GM12878 (cell line): ENCODE data around the gene PPIL6. TPM values are rescaled to one million over a fixed set of nuclear protein-coding genes. Genes with fewer than 3 reads are reported as not detected.

ENCODE experiments used
- ATAC-seq: fragments of 200-7000 bp; cut with Tn5 transposase; 3 replicates; pipeline ENCODE4 v1.9.1; 2020; ENCODE audit warnings: mild to moderate bottlenecking, moderate library complexity
- BruUV-seq: library from RNA; stranded (reverse); fragments of 400-500 nt; replicated peaks from 2 replicates; lab custom pipeline; 2021; lab: Mats Ljungman, UMichigan
- CTCF ChIA-PET: fragments of 300-600 bp; sonication (Branson Sonifier 250); formaldehyde crosslinking; extraction: SDS; loops from one replicate; lab custom pipeline; 2021; ENCODE audit warnings: inconsistent platforms; lab: Yijun Ruan, JAX
- POLR2A ChIA-PET: fragments of 350-600 bp; formaldehyde crosslinking; extraction: SDS; loops from one replicate; lab custom pipeline; 2021; ENCODE audit warnings: inconsistent platforms; lab: Charles Lee
- RAD21 ChIA-PET: fragments of 300-600 bp; sonication (Branson Sonifier 250); formaldehyde crosslinking; loops from one replicate; lab custom pipeline; 2023; ENCODE audit warnings: antibody characterized with exemption; ENCODE audit not compliant: unreplicated experiment; lab: Charles Lee
- SMC1A ChIA-PET: fragments of 300-600 bp; sonication (Branson Sonifier 250); formaldehyde crosslinking; loops from one replicate; lab custom pipeline; 2023; ENCODE audit not compliant: unreplicated experiment, uncharacterized antibody; lab: Charles Lee
- DNase-seq: peaks from one replicate; pipeline ENCODE4 v3.0.0-alpha.2; 2011; ENCODE audit warnings: low read depth, low spot score
- FAIRE-seq: peaks from 3 replicates; lab custom pipeline; 2011; peaks lifted over from hg19 to GRCh38; lab: Jason Lieb, UNC
- H2AFZ ChIP-seq: 2 replicates; pipeline ENCODE4 v1.6.0; 2011; ENCODE audit warnings: low read depth, low read length, control low read depth; ENCODE audit not compliant: control insufficient read depth
- H3K27ac ChIP-seq: 2 replicates; pipeline ENCODE4 v1.5.1; 2011; ENCODE audit warnings: control low read depth; ENCODE audit not compliant: control insufficient read depth, insufficient read depth
- H3K27me3 ChIP-seq, 2 experiments: replicated peaks in 1 of 2; 2 replicates each; pipeline versions ENCODE4 v1.6.0 to v1.6.1; 2011; ENCODE audit warnings: low read length in 1 of 2; ENCODE audit not compliant: control insufficient read depth in 2 of 2, insufficient read depth in 2 of 2
- H3K36me3 ChIP-seq, 2 experiments: 2 replicates each; pipeline ENCODE4 v1.5.1; 2011; ENCODE audit warnings: low read length in 1 of 2; ENCODE audit not compliant: control insufficient read depth in 2 of 2, insufficient read depth in 2 of 2
- H3K4me1 ChIP-seq: 2 replicates; pipeline ENCODE4 v1.6.1; 2011; ENCODE audit warnings: mild to moderate bottlenecking, low read length, moderate library complexity, mixed read lengths; ENCODE audit not compliant: control insufficient read depth, insufficient read depth
- H3K4me2 ChIP-seq: 2 replicates; pipeline ENCODE4 v1.6.0; 2011; ENCODE audit warnings: control low read depth; ENCODE audit not compliant: control insufficient read depth, insufficient read depth
- H3K4me3 ChIP-seq: fragments of 200-600 bp; sonication (generic); 2 replicates; pipeline ENCODE4 v1.5.1; 2016
- H3K79me2 ChIP-seq: 2 replicates; pipeline ENCODE4 v1.6.0; 2011; ENCODE audit warnings: low read length; ENCODE audit not compliant: control insufficient read depth, insufficient read depth
- H3K9ac ChIP-seq: 2 replicates; pipeline ENCODE4 v1.8.0; 2011; ENCODE audit warnings: low read length, control low read depth, mixed read lengths; ENCODE audit not compliant: control insufficient read depth, insufficient read depth
- H3K9me3 ChIP-seq: replicated peaks from 3 replicates; pipeline ENCODE4 v1.5.1; 2011; ENCODE audit warnings: mild to moderate bottlenecking, low read length; ENCODE audit not compliant: control insufficient read depth, insufficient read depth
- H4K20me1 ChIP-seq: 2 replicates; pipeline ENCODE4 v1.6.0; 2011; ENCODE audit not compliant: control insufficient read depth, insufficient read depth
- DPF2 ChIP-seq: fragments of 450-650 bp; IDR thresholded peaks from 2 replicates; pipeline ENCODE4 v1.6.1; 2017; ENCODE audit warnings: mild to moderate bottlenecking
- EP300 ChIP-seq, 2 experiments: fragments of 150-350 bp in 1 of 2; IDR thresholded peaks; 2 replicates each; pipeline ENCODE4 v1.6.1; 2011 to 2012; ENCODE audit warnings: low read depth in 2 of 2, low read length in 2 of 2, borderline replicate concordance in 1 of 2, improper control_type of control experiment in 1 of 2, inconsistent platforms in 1 of 2; ENCODE audit not compliant: control insufficient read depth in 1 of 2
- RAD51 ChIP-seq: fragments of 450-650 bp; IDR thresholded peaks from 2 replicates; pipeline ENCODE4 v1.6.1; 2016; ENCODE audit warnings: moderate library complexity, mild to moderate bottlenecking, inconsistent platforms
- SPI1 ChIP-seq: IDR thresholded peaks from 2 replicates; pipeline ENCODE4 v1.6.1; 2011; ENCODE audit warnings: low read depth, mild to moderate bottlenecking, low read length, moderate library complexity, borderline replicate concordance; ENCODE audit not compliant: insufficient read depth
- YY1 ChIP-seq: IDR thresholded peaks from 2 replicates; pipeline ENCODE4 v1.6.1; 2011; ENCODE audit warnings: low read depth, mild to moderate bottlenecking, low read length
- ZBTB11 ChIP-seq: fragments of 450-650 bp; formaldehyde crosslinking; IDR thresholded peaks from 2 replicates; pipeline ENCODE4 v1.5.0; 2022; ENCODE audit warnings: mild to moderate bottlenecking, missing genetic modification characterization
- WGBS: methylation state at CpG from one replicate; pipeline ENCODE4 v1.1.6; 2016; ENCODE audit warnings: low lambda C conversion rate; ENCODE audit not compliant: insufficient replicate concordance, insufficient coverage; ENCODE audit errors: missing lambda C conversion rate; 5-methylcytosine and 5-hydroxymethylcytosine counted together
- in situ Hi-C: fragments of 300-500 bp; cut with MboI; formaldehyde crosslinking; loops from 9 replicates; pipeline ENCODE4 v1.14.3; 2018; ENCODE audit warnings: mixed read lengths
- intact Hi-C: fragments of 100-400 bp; cut with micrococcal nuclease; formaldehyde crosslinking; loops from one replicate; pipeline ENCODE4 v1.14.2; 2022; ENCODE audit not compliant: unreplicated experiment
- polyA plus RNA-seq, 11 experiments: library from polyadenylated mRNA; depleted of rRNA in 4 of 11; unstranded in 6 of 11; stranded (reverse) in 5 of 11; fragments of >200 nt; fragmentation: Nextera tagmentation in 4 of 11; fragmentation: Illumina TruSeq in 1 of 11; extraction: Ambion mirVana in 4 of 11; extraction: Trizol in 1 of 11; gene quantifications; 1 replicate in 1 of 11; 2 replicates in 10 of 11; pipeline versions ENCODE4 v1.2.1 to v1.2.3, GENCODE V29; 2011 to 2016; ENCODE audit warnings: inconsistent platforms in 2 of 11, missing spikeins in 2 of 11, low read depth in 1 of 11
- total RNA-seq, 4 experiments: library from RNA; depleted of rRNA in 3 of 4; stranded (reverse); fragments of >200 nt in 3 of 4; fragmentation: Illumina TruSeq in 1 of 4; extraction: Trizol in 1 of 4; gene quantifications; 2 replicates each; pipeline versions ENCODE4 v1.2.1 to v1.2.3, GENCODE V29; 2013 to 2021

Gene PPIL6
- total and polyA plus RNA-seq, 10 of the 15 experiments (the other 5 are each of a cell fraction or from before 2014, with no cell fraction given), result 0.01 to 0.26 (median 0.12) TPM; not detected in 5

GRCh38 chr6:109451376-109451775 is 10.9 kb upstream of the PPIL6 start:
- no peak overlapping the region for H3K9ac ChIP-seq
- H3K4me2 ChIP-seq, result no peak overlapping the region
- peaks cover 24% of the 10 kb centered on the region for H3K4me1 ChIP-seq
- no peaks in the 10 kb centered on the region for H4K20me1 ChIP-seq
- ATAC-seq, result no peak
- no peak overlapping the region for H3K4me3 ChIP-seq
- ChIA-PET SMC1A (interaction anchor here (1.5 kb wide), 1 partner anchor 12 kb away, joined by 7 read pairs; no protein-coding TSS in a partner anchor), RAD21 (interaction anchor here (1.4 kb wide), 1 partner anchor 10 kb away, joined by 4 read pairs; no protein-coding TSS in a partner anchor), CTCF (interaction anchor here (1.1 to 3.9 kb wide), 3 partner anchors 8 to 588 kb away, joined by 3 to 30 read pairs (median 9); no protein-coding TSS in a partner anchor)
- H3K36me3 ChIP-seq, result peaks cover 4 to 10% of the 10 kb centered on the region in 2 experiments; a peak in 3 of 4 replicates
- intact Hi-C loops, result no loop called here
- BruUV-seq, result no TSS peak
- FAIRE-seq, result peak; percentile 31
- in situ Hi-C loops, result no loop called here
- 97% methylated on average over 7 of the region's 7 CpGs for WGBS
- H3K27ac ChIP-seq, result no peak overlapping the region
- peaks cover 32% of the 10 kb centered on the region for H3K79me2 ChIP-seq
- no peak overlapping the region for H2AFZ ChIP-seq
- TF ChIP-seq RAD51, result no peak
- no peak for TF ChIP-seq DPF2
- no peak for TF ChIP-seq ZBTB11 (CRISPR knock-in tag)
- no peak for TF ChIP-seq EP300 (IDR thresholded peaks at IDR 0.05; ENCODE audit: borderline replicate concordance in 1 of 2, control insufficient read depth in 1 of 2, low read depth in 2 of 2, low read length in 2 of 2)
- no peak for TF ChIP-seq YY1
- no peak for TF ChIP-seq SPI1
- TF ChIP-seq, all 136 proteins: peak for 0
- Histone ChIP-seq H3K27me3 (no peaks in the 10 kb centered on the region), H3K9me3 (no peaks in the 10 kb centered on the region)
- POLR2A ChIA-PET, result interaction anchor here (0.7 to 7.1 kb wide), 4 partner anchors 9 to 353 kb away, joined by 3 to 74 read pairs (median 4); partner anchors contain the start of genes PPIL6 and SMPD2
- DNase-seq, result no peak
